ENCODE measurements around the gene TIMP1. TPM values are rescaled to one million over a fixed set of nuclear protein-coding genes. Genes with fewer than 3 reads are reported as not detected.

Gene TIMP1
- total RNA-seq, 2 donors from 2014 or later: 9.1 to 12.5 TPM

DNA sequence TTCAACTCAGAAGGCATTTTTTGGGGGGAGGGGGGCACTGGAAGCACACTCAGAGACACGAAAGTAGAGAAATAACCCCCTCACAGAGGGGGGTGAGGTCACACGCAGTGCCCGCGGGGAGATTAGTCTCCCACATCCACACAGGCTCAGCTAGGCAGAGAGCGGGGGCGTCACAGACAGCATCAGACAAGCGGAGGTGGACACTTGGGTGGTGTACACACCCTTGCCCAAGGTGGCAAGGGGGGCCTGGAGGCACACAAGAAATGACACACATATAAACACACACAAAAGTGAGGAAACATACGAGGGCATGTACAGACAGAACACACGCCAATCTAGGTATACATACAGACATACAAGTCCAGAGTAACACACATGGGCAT lies 38.1 kb downstream of the TIMP1 start:
- peak in 1 of 2 donors; percentile 11 for ATAC-seq
- no peaks in the 10 kb centered on the region for H3K9me3 Mint-ChIP-seq

DNA sequence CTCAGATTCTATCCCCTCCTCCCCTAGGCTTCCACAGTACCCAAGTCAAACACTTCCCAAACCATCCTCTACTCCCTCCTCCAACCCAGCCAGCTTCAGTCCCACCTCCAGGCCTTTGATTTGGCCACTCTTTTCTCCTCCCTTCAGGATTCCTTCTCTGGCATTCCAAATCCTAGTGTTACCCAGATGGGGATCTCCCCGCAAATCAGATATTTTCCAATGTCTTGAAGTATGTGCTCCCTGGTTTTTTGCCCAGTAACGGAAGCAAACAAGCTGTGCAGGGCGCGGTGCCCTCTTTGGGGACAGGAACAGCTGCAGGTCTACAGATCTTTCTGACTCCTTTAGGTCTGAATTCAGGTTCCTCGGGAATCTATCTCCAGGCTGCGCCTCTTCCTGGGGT lies 39.6 kb downstream of the TIMP1 start:
- H3K27ac Mint-ChIP-seq: no peak overlapping the region

More for the DNA sequence above, 38.1 kb downstream of the TIMP1 start:
- Mint-ChIP-seq H3K4me1 (ENCODE audit: low read depth in 2 of 2) (peaks cover 0 to 14% of the 10 kb centered on the region in 2 donors), H3K4me3 (no peak overlapping the region), H3K27ac (no peak overlapping the region), H3K36me3 (no peaks in the 10 kb centered on the region), H3K27me3 (peaks cover 41 to 56% of the 10 kb centered on the region in 2 donors)
- DNase-seq (ENCODE audit: low spot score): no peak

GRCh38 chrX:47623540-47624027 lies 41.3 kb downstream of the TIMP1 start:
- H3K4me1 Mint-ChIP-seq (ENCODE audit: low read depth in 2 of 2): peaks cover 0 to 11% of the 10 kb centered on the region in 2 donors
- no peak overlapping the region for H3K4me3 Mint-ChIP-seq
- no peaks in the 10 kb centered on the region for H3K9me3 Mint-ChIP-seq
- no peak overlapping the region for H3K27ac Mint-ChIP-seq
- DNase-seq (ENCODE audit: low spot score): no peak
- ATAC-seq: no peak
- H3K36me3 Mint-ChIP-seq: no peaks in the 10 kb centered on the region
- H3K27me3 Mint-ChIP-seq: peaks cover 31 to 36% of the 10 kb centered on the region in 2 donors

More for the DNA sequence above, 39.6 kb downstream of the TIMP1 start:
- DNase-seq (ENCODE audit: low spot score) (no peak), ATAC-seq (no peak)
- H3K4me1 Mint-ChIP-seq (ENCODE audit: low read depth in 2 of 2): peaks cover 0 to 14% of the 10 kb centered on the region in 2 donors
- no peaks in the 10 kb centered on the region for H3K9me3 Mint-ChIP-seq
- no peak overlapping the region for H3K4me3 Mint-ChIP-seq
- H3K36me3 Mint-ChIP-seq: no peaks in the 10 kb centered on the region
- H3K27me3 Mint-ChIP-seq: peaks cover 41 to 47% of the 10 kb centered on the region in 2 donors

GRCh38 chrX:47625365-47625764 lies 43.1 kb downstream of the TIMP1 start:
- peaks cover 28 to 45% of the 10 kb centered on the region in 2 donors for H3K27me3 Mint-ChIP-seq

DNA sequence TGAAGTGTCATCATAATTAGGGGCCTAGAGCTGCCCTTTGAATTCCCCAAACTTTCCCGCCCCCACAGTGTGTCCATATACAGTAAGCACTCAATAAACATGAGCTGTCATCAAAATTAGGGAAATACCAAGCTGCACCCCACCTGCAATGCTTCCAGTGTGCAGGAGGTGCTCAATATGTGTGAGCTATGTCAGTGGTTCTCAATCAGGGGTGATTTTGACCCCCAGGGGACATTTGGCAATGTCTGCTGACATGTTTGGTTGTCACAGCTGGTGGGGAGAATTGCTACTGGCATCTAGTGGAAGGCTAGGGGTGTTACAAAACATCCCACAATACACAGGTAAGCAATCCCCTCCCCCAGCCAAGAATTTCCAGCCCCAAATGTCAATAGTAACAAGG lies 46.7 kb downstream of the TIMP1 start:
- Mint-ChIP-seq H3K36me3 (no peaks in the 10 kb centered on the region), H3K4me1 (ENCODE audit: low read depth in 2 of 2) (peaks cover 5 to 11% of the 10 kb centered on the region in 2 donors), H3K27ac (no peak overlapping the region), H3K27me3 (peaks cover 8 to 36% of the 10 kb centered on the region in 2 donors), H3K4me3 (no peak overlapping the region), H3K9me3 (no peaks in the 10 kb centered on the region)
- ATAC-seq (no peak), DNase-seq (ENCODE audit: low spot score) (no peak)

More at GRCh38 chrX:47625365-47625764, 43.1 kb downstream of the TIMP1 start:
- no peak overlapping the region for H3K4me3 Mint-ChIP-seq
- no peak for ATAC-seq
- H3K36me3 Mint-ChIP-seq: no peaks in the 10 kb centered on the region
- peaks cover 5 to 13% of the 10 kb centered on the region in 2 donors for H3K4me1 Mint-ChIP-seq (ENCODE audit: low read depth in 2 of 2)
- H3K9me3 Mint-ChIP-seq: no peaks in the 10 kb centered on the region
- DNase-seq (ENCODE audit: low spot score): no peak
- H3K27ac Mint-ChIP-seq: no peak overlapping the region

- no peak for DNase-seq (ENCODE audit: low spot score)
- peak within 1 kb of the TSS; percentile 32 for H3K4me3 Mint-ChIP-seq
Observed at GRCh38 chrX:47629419-47630200, 47.4 kb downstream of the TIMP1 start, which contains the start of gene CFP. CFP (minus strand) TSS chrX:47629930; CDS start chrX:47629844, 86 bp downstream.

DNA sequence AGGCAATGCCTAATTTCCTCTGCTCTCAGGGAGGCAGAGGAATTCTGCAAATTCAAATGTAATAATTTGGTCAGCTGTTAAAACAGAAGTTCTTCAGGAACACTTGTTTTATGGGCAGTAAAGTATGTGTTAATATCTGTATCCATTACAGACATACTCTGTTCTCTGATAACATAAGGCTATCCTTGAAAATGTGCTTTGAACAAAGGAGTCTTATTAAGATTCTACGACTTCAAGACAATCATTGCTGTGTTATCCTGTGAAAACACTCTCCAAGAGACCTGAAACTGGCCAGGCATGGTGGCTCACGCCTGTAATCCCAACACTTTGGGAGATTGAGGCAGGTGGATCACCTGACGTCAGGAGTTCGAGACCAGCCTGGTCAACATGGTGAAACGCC lies 49.4 kb downstream of the TIMP1 start:
- no peak overlapping the region for H3K27ac Mint-ChIP-seq
- H3K36me3 Mint-ChIP-seq: no peaks in the 10 kb centered on the region
- no peak overlapping the region for H3K4me3 Mint-ChIP-seq
- H3K9me3 Mint-ChIP-seq: no peaks in the 10 kb centered on the region
- H3K27me3 Mint-ChIP-seq: peaks cover 0 to 22% of the 10 kb centered on the region in 2 donors
- H3K4me1 Mint-ChIP-seq (ENCODE audit: low read depth in 2 of 2): peaks cover 5 to 9% of the 10 kb centered on the region in 2 donors
- no peak for ATAC-seq
- no peak for DNase-seq (ENCODE audit: low spot score)

More at GRCh38 chrX:47629419-47630200, 47.4 kb downstream of the TIMP1 start, which contains the start of gene CFP:
- peaks cover 5 to 9% of the 10 kb centered on the region in 2 donors for H3K4me1 Mint-ChIP-seq (ENCODE audit: low read depth in 2 of 2)
- no peaks in the 10 kb centered on the region for H3K9me3 Mint-ChIP-seq
- ATAC-seq: no peak
- H3K27me3 Mint-ChIP-seq: peaks cover 8 to 34% of the 10 kb centered on the region in 2 donors
- no peak within 1 kb of the TSS for H3K27ac Mint-ChIP-seq
- H3K36me3 Mint-ChIP-seq: no peaks in the 10 kb centered on the region

DNA sequence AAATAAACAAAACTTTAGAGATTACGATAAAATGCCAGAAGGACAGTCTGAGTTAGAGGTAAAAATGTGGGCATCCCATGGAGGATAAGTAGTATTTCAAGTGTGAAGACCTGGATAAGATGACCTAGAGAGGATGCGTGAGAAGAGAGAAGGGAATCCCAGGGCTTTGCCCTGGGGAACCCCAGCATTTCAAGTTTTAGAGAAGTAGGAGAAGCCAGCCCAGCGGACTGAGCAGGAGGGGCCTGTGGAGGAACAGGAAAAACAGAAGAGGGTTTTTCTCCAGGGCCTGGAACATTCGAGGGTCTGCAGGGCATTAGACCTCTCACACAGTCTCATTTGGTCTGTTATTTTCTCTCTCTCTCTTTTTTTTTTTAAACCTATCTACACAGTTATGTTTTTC lies 50.4 kb downstream of the TIMP1 start:
- Mint-ChIP-seq H3K4me3 (no peak overlapping the region), H3K36me3 (no peaks in the 10 kb centered on the region), H3K4me1 (ENCODE audit: low read depth in 2 of 2) (peaks cover 5 to 9% of the 10 kb centered on the region in 2 donors), H3K27me3 (peaks cover 0 to 26% of the 10 kb centered on the region in 2 donors), H3K9me3 (no peaks in the 10 kb centered on the region), H3K27ac (no peak overlapping the region)
- no peak for ATAC-seq
- DNase-seq (ENCODE audit: low spot score): no peak

GRCh38 chrX:47633689-47634590 lies 51.7 kb downstream of the TIMP1 start:
- Mint-ChIP-seq H3K9me3 (no peaks in the 10 kb centered on the region), H3K36me3 (no peaks in the 10 kb centered on the region), H3K27ac (no peak overlapping the region), H3K27me3 (peaks cover 0 to 16% of the 10 kb centered on the region in 2 donors), H3K4me3 (no peak overlapping the region), H3K4me1 (ENCODE audit: low read depth in 2 of 2) (peaks cover 5 to 9% of the 10 kb centered on the region in 2 donors)
- DNase-seq (ENCODE audit: low spot score) (no peak), ATAC-seq (no peak)

DNA sequence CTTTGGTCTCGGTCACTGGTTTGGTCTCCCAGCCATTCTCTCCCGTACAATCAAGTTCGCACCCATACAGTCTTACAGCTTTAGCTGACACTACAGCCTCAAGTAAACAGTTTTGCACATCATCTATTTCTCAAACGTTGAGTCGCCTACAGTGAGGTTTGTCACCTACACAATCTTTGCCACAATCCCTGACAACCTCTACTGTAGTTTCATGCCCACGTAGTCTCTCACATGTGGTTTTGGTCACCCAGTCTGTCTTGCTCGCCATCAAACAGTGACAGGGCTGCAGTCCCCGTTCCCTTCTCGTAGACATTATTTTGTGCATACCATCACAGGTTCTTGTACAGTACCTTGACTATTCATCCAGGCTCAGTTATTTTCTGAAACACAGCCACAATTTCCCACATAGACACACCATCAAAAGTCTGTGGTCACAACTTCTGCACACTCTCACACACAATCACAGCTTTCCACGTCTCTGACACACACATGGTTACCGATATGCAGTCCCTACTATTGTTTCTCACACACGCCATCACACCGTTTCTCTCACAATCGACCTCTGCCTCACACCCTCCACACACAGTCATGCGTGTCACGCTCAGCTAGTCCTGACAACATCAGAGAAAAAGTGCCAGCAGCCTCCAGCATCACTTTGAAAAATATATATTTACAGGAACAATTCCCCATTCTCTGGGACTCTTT lies 52.8 kb downstream of the TIMP1 start:
- Mint-ChIP-seq H3K9me3 (no peaks in the 10 kb centered on the region), H3K4me3 (no peak overlapping the region), H3K27ac (no peak overlapping the region), H3K27me3 (peaks cover 0 to 13% of the 10 kb centered on the region in 2 donors), H3K36me3 (peaks cover 7% of the 10 kb centered on the region), H3K4me1 (ENCODE audit: low read depth in 2 of 2) (peaks cover 2 to 6% of the 10 kb centered on the region in 2 donors)
- peak; percentile 90 to 91 for ATAC-seq
- DNase-seq (ENCODE audit: low spot score): peak; percentile 74
